H1 (cell line): ENCODE measurements around the gene RAD23A. TPM values are rescaled to one million over a fixed set of nuclear protein-coding genes. Genes with fewer than 3 reads are reported as not detected.

ENCODE experiments used
- CTBP2 ChIP-seq: IDR thresholded peaks from 2 replicates; pipeline ENCODE4 v1.7.0; 2011; ENCODE audit warnings: borderline replicate concordance, mild to moderate bottlenecking, moderate library complexity, mixed read lengths, low read length; ENCODE audit not compliant: insufficient read depth, insufficient read length
- MAX ChIP-seq: IDR thresholded peaks from 2 replicates; pipeline ENCODE4 v1.6.1; 2012; ENCODE audit warnings: inconsistent platforms
- TEAD4 ChIP-seq: IDR thresholded peaks from 2 replicates; pipeline ENCODE4 v1.6.1; 2012; ENCODE audit warnings: low read depth, low read length, inconsistent platforms, mixed read lengths
- polyA plus RNA-seq, 7 experiments: library from polyadenylated mRNA; depleted of rRNA in 3 of 7; stranded (reverse) in 5 of 7; unstranded in 2 of 7; fragments of >200 nt in 5 of 7; fragments of 200-250 nt in 2 of 7; gene quantifications; 1 replicate in 5 of 7; 2 replicates in 1 of 7; 4 replicates in 1 of 7; pipeline versions ENCODE4 v1.2.1 to v1.2.3, GENCODE V29; 2011 to 2013; ENCODE audit warnings: missing spikeins in 2 of 7, mixed read lengths in 2 of 7
- total RNA-seq: library from RNA; stranded (reverse); fragmentation: NEBNext Ultra II Directional; extraction: Animal tissue kit (Norgen Biotek cat#: 25700); gene quantifications from 2 replicates; pipeline ENCODE4 v1.2.1, GENCODE V29; 2021
- TF ChIP-seq, protein P1 (sequence below), 3 experiments: IDR thresholded peaks; 1 replicate in 2 of 3; 2 replicates in 1 of 3; pipeline versions ENCODE4 v1.5.1 to v1.6.1; 2011; ENCODE audit warnings: low read length in 3 of 3, mild to moderate bottlenecking in 3 of 3, inconsistent platforms in 2 of 3, low read depth in 1 of 3, moderate library complexity in 1 of 3; ENCODE audit not compliant: insufficient read depth in 1 of 3; ENCODE audit errors: control extremely low read depth in 1 of 3
- TF ChIP-seq, protein P2 (sequence below): IDR thresholded peaks from 2 replicates; pipeline ENCODE4 v1.6.1; 2011; ENCODE audit warnings: low read length, improper control_type of control experiment

RAD23A gene
- total and polyA plus RNA-seq, 2 of the 8 experiments (the other 6 are each of a cell fraction or from before 2014, with no cell fraction given): 40.0 to 76.1 TPM

- TF ChIP-seq TEAD4 (no peak), CTBP2 (no peak), MAX (peak; percentile 80)
- TF ChIP-seq, protein P1, sequence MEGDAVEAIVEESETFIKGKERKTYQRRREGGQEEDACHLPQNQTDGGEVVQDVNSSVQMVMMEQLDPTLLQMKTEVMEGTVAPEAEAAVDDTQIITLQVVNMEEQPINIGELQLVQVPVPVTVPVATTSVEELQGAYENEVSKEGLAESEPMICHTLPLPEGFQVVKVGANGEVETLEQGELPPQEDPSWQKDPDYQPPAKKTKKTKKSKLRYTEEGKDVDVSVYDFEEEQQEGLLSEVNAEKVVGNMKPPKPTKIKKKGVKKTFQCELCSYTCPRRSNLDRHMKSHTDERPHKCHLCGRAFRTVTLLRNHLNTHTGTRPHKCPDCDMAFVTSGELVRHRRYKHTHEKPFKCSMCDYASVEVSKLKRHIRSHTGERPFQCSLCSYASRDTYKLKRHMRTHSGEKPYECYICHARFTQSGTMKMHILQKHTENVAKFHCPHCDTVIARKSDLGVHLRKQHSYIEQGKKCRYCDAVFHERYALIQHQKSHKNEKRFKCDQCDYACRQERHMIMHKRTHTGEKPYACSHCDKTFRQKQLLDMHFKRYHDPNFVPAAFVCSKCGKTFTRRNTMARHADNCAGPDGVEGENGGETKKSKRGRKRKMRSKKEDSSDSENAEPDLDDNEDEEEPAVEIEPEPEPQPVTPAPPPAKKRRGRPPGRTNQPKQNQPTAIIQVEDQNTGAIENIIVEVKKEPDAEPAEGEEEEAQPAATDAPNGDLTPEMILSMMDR (IDR thresholded peaks at IDR 0.05; ENCODE audit: control extremely low read depth in 1 of 3, insufficient read depth in 1 of 3, low read depth in 1 of 3, low read length in 3 of 3): no peak
- TF ChIP-seq, protein P2, sequence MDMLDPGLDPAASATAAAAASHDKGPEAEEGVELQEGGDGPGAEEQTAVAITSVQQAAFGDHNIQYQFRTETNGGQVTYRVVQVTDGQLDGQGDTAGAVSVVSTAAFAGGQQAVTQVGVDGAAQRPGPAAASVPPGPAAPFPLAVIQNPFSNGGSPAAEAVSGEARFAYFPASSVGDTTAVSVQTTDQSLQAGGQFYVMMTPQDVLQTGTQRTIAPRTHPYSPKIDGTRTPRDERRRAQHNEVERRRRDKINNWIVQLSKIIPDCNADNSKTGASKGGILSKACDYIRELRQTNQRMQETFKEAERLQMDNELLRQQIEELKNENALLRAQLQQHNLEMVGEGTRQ: peak; percentile 85
Measured at GRCh38 chr19:12937093-12937926, 8.4 kb upstream of the RAD23A start (continued).
